CD4-positive, alpha-beta T cell treated with Interleukin-4 for 1 hour (primary cell): ENCODE results near the gene TTC34.

ENCODE experiments used
- DNase-seq, 2 donors: peaks; one replicate each; pipeline ENCODE4 v3.0.0-alpha.2; 2020 to 2022

TTC34 gene

GRCh38 chr1:2587071-2587859 lies 214.2 kb downstream of the TTC34 start:
- no peak for DNase-seq

- peak; percentile 97 for DNase-seq
Observed at GRCh38 chr1:2586154-2587070, 215.1 kb downstream of the TTC34 start, which contains the start of gene PRXL2B. Gene PRXL2B (plus strand): TSS chr1:2586777. CDS start chr1:2586886, 109 bp downstream.
